ENCODE measurements around the gene ATP11C. TPM values are rescaled to one million over a fixed set of nuclear protein-coding genes. Genes with fewer than 3 reads are reported as not detected.
A peak's percentile ranks its signal among the peaks of the same experiment; 100 is the strongest.
"Not testable (repeated sequence)": the region's sequence is repeated elsewhere in the genome, so short reads cannot be mapped to it uniquely, and the experiment has no call there.

Gene ATP11C
- polyA plus RNA-seq (ENCODE audit: insufficient read length): 44.2 TPM
- long read RNA-seq, donor 1: 0 reads
- long read RNA-seq, donor 2: 0 reads
- long read RNA-seq, donor 3: 0 reads
- long read RNA-seq, donor 4: 0 reads
- long read RNA-seq, donor 5: 0 reads
- long read RNA-seq, donor 6: 0 reads
- long read RNA-seq, donor 7: 0 reads
- long read RNA-seq, donor 8: 0 reads

DNA sequence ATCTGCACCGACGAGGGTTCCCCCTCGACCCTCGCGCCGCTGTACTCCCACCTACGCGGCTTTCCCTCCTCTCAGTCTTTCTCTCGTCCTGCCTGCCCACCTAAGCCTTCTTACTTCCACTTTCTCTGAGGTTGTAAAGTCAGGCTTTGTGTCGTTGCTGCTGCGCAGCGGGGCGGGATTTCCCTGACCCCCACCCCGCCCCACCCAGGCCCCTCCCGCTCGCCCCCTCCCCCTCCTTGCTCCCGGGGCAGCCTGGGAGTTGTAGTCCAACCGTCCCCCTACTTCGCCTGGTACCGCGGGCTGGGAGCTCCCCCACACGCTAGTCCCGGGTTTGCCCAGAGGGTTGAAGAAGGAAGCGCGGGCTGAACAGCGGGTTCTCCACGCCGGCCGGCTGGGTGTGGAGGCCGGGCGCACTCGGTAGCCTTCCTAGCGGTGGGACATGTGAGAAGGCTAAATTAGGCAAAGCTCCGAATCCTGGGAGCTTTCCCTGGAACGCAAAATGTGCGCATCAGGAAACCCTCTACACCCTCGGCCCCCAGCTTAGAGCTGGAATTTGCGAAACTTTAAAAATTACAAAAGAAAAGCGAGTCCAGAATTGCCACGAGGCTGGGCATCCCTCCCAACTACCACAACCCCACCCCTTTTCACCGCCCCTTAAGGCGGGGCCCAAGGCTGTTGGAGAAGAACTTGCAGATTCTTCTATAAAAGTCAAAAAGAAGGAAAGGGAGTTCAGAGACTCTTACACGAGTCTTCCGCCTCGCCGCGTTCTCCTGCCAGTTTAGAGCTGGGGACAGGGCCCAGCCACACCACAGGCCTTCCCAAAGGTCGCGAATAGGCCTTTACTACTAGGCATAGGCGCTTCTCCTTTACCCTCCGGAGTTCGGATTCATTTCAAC is at the start of gene ATP11C:
ATP11C (minus strand) TSS at position 153 of the 896 bp plus-strand sequence. CDS start 1,011 bp downstream, outside the sequence.
- peak; percentile 71 for DNase-seq

GRCh38 chrX:139974471-139974870 is 41.6 kb upstream of the ATP11C start:
- DNase-seq: no peak

DNA sequence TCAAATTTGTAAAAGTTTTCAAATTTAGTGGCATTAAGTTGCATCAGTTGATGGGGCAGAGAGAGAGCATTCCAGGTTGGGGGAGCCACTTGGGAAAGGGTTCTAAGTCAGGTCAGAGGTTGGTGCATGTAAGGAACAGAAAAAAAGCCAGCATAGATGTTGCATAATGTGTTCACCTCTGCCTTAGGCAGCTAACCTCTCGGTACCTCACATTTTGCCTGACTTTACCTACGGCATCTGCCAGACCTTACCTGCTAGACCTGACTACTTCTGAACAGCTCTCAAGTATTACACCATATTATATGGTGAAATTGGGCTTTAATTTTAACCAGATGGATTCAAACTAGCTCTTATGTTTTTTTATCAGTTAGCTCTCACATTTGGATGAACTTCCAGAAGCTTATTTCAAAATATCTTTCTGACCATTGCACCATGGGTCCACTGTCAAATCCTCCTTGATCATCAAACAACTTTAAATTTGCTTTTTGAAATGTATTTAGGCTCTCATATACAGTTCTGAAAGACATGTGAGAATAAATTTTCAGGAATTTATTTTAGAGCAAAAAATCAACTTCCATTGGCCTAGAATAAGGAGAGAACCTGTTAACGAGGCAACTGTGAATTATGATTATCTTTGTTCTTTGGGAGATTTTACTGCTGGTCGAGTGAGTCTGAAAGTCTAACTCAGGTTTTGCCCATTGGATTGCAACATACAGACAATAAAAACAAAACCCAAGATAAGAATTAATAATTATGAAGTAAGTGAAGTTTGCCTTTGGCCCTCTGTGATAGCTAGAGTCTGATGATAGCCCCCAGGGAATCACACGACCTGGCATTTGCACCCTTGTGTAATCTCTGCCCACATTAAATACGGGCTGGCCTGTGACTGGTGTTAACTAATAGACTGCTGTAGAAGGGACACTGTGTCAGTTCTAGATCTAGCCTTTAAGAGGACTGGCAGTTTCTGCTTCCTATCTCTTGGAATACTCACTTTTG is 40.1 kb upstream of the ATP11C start:
- no peak for DNase-seq

DNA sequence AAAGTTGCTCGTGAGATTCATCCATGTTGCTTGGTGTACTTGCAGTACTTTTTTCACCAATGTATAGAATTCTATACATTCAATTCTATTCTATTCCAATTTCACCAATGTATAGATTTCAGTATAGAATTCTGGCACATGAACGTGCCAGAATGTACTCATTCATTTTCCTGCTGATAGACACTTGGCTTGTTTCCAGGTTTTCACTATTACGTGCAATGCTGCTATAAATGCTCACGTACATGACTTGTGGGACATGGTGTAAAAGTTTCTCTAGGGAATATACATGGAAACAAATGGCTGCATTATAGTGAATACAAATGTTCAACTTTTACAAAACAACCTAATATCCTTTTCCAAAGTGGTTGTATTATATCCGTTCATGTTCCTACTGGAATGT is 39.3 kb upstream of the ATP11C start:
- no peak for DNase-seq

DNA sequence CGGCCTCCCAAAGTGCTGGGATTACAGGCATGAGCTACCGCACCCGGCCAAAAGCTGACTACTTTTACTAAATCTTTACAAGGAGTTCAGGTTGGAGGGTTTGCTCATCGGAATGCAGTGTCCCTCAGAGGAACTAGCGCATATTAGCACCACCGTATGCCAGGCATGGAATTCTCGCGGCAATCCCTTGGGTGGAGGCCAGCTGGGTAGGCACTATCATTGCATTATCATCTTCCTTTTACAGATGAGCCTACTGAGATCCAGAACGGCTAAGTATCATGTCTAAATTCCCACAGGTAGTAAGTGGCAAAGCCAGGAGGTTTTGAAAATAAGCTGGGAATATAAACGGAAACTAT is 38.5 kb upstream of the ATP11C start:
- no peak for DNase-seq

GRCh38 chrX:139969286-139969685 is 36.4 kb upstream of the ATP11C start:
- no peak for DNase-seq

DNA sequence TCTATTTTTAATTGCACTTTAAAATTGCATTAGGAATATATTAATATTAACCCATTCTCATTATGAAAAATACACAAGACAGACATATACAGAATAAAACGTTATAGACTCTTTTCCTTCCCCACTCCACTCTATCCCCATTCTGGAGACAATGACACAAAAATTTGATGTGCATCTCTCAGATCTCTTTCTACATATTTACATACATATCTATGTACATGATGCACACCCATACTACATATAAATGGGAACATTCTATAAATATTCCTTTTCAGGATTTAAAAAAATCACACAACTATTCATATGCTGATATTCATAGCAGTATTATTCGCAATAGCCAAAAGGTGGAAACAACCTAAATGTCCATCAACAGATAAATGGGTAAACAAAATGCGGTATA is 34.9 kb upstream of the ATP11C start:
- no peak for DNase-seq

DNA sequence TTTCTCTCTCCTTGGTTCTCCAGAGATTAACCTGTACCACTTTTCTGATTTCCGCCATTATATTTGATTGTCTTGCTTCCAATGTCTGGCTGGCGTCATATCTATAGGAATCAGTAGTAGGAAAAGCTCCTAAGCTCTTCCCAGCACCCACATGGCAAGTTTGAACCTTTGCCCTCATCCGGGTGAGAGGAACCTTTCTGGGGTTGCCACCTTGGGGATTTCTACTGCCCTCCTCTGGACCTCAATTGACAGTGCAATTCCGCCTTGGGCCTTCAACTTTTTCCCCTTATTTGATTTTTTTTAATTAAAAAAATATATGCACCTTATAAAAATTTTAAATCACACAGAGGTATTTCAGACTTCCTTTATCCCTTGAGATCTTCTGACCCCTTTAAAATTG is 34.4 kb upstream of the ATP11C start:
- DNase-seq: no peak

DNA sequence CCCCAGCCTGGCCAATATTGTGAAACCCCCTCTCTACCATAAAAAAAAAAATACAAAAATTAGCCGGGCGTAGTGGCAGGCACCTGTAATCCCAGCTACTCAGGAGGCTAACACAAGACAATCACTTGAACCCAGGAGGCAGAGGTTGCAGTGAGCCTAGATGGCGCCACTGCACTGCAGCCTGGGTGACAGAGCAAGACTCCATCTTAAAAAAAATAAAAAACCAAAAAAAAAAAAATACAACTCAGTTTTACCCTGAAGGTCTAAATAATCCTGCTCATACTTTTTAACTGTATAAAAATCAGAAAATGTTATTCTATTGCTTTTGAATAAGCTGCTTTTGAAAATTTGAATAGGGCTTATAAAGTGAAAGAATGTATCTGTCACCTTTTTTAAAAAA is 33.3 kb upstream of the ATP11C start:
- not testable (repeated sequence) for DNase-seq

- no peak for DNase-seq
Measured at GRCh38 chrX:139965421-139965820, 32.6 kb upstream of the ATP11C start, which contains the start of gene CXorf66. CXorf66 (minus strand) TSS chrX:139965521; CDS start chrX:139965496, 25 bp downstream.

- DNase-seq: not testable (repeated sequence)
Measured at GRCh38 chrX:139961091-139961490, 28.2 kb upstream of the ATP11C start.

DNA sequence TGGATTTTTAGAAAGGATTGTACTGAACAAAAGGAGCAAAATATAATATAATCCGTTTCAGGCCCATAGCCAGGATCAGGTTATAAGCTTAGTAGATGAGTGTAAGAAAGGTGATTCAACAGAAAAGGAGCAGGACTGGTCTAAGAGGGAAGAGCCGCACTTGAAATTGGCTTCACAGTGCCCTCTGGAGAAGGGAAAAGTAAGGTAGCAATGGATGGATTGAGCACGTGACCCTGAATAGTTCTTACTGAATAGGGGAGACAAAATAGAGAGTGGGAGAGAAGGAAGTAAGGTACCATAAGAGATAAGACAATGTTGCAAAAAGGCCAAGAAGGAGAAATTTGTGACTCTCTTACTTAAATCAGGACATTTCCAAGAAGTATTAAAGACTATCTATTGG is 16.9 kb upstream of the ATP11C start:
- DNase-seq: no peak

- no peak for DNase-seq
Measured at GRCh38 chrX:139945075-139945474, 12.2 kb upstream of the ATP11C start.

GRCh38 chrX:139936259-139936658 is 3.4 kb upstream of the ATP11C start:
- no peak for DNase-seq

DNA sequence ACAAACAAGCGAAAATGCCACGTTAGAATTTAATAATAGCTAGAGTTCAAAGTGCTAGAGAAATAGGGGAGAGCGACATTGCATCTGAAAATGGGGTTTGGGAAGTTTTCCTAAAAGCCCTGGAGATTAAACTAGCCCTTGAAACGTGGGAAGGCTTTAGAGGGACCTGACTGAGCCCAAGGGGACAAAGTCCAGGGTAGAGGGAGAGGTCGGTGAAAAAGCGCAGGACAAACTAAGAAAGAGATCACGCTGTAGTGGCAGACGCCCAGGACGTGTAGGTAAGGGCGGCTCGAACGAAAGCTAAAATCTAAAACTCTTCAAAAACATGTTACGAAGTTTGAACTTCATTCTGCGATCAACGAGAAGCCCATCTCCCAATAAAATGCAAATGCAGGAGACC is 1.1 kb upstream of the ATP11C start:
- no peak for DNase-seq

DNA sequence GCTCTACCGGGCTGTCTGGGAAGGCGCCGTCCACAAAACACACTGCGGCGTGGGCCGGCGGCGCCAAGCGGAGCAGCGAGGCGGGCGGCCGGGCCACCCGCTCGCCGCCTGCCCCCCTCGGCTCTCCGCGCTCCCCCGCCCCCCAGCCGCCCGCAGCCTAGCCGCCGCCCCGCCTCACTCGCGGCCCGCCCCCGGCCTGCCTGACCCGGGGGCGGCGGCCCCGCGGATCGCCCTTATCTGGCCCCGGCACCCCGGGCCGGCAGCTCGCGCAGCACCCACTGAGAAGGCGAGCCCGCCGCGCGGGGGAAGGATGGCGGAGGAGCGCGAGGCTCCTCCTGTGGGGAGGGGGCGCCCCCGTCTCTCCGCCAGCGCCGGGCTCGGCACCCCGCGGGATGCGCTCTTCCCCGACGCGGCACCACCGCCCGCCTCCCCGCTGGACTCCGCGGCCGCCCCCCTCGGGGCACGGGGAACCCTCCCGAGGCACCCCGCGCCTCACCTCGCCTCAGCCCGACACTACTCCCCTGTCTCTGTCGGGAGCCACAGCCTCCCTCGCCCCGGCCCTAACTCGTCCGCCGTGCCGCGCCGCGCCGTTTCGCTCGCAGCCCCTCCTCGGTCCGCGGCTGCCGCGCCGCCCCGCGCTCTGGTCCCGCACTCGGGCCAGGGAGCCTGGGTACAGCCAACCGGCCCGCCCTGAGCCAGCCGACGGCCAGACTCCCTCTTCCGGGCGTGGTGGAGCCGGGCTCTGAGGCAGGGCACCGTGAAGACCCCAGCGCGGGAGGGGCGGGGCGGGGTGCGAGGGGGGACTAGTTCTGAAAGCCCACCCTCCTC is 566 bp downstream of the ATP11C start:
- no peak for DNase-seq

GRCh38 chrX:139931646-139932072 is 1.2 kb downstream of the ATP11C start:
- no peak for DNase-seq

GRCh38 chrX:139930916-139931645 is 1.8 kb downstream of the ATP11C start:
- DNase-seq: no peak

GRCh38 chrX:139930401-139930800 is 2.5 kb downstream of the ATP11C start:
- no peak for DNase-seq

- DNase-seq: no peak
Measured at GRCh38 chrX:139929876-139930275, 3.0 kb downstream of the ATP11C start.

GRCh38 chrX:139924696-139925095 is 8.2 kb downstream of the ATP11C start:
- no peak for DNase-seq
